Amniotic stem cell (primary cell): ENCODE measurements around the gene SUGP2.
"Not testable (repeated sequence)": the region's sequence is repeated elsewhere in the genome, so short reads cannot be mapped to it uniquely, and the experiment has no call there.

ENCODE experiments used
- DNase-seq: peaks from one replicate; lab custom pipeline; 2025; lab: John Stamatoyannopoulos, UW

Gene SUGP2

DNA sequence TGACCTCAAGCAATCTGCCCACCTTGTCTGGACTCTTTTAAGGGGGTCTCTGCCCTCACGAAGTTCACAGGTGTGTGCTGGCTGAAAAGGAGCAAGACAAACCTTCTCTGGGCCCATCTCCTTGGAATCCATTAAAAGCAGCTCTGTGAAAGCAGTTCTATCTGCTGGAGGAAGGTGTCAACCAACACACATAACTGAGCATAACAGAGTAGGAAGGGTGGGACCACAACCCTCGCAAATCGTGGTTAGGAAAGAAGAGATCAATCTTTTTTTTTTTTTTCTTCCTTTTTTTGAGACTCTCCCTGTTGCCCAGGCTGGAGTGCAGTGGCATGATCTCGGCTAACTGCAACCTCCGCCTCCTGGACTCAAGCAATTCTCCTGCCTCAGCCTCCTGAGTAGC, 1.4 kb downstream of the SUGP2 start:
- DNase-seq: no peak

- no peak for DNase-seq
Observed at GRCh38 chr19:19028526-19028925, 4.8 kb downstream of the SUGP2 start.

GRCh38 chr19:19027228-19027627, 6.1 kb downstream of the SUGP2 start:
- DNase-seq: no peak

GRCh38 chr19:19026299-19026971, 6.9 kb downstream of the SUGP2 start:
- no peak for DNase-seq

DNA sequence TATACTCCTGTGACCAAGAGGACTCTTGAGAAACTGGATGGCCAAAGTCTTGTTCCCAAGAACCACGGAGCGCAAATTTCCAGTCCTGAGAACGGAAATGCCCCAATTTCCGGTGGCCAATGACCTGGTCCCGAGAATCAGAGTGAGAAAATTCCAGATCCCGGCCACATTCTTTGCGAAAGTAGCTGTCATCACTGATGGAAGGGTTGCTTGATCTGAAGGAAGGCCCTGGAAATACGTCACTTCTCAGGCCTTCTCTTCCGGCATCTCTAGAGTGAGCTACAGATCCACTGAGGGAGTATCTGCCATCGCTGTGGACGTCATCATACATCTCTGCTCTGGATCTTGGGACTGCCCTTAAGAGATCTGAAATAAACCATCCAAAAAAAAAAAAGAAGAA, 7.5 kb downstream of the SUGP2 start:
- DNase-seq: no peak

GRCh38 chr19:19023376-19023775, 9.9 kb downstream of the SUGP2 start:
- DNase-seq: not testable (repeated sequence)

- DNase-seq: no peak
Observed at GRCh38 chr19:19022380-19022961, 10.8 kb downstream of the SUGP2 start.

DNA sequence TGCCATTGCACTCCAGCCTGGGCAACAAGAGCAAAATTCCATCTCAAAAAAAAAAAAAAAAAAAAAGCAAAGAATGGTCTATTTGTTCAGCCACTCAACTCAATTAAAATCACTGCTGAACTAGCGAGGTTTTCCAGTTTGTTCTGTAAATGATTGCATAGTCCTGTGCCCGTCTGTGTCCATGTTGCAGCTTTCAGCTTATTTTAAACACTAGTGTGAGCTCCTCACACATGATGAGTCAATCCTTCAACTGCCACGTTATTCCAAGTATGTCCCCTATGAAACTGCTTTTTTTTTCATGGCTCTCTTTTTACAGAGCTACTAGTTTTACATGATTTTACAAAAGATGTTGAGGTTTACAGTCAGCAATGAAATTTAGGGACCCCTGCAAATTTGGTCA, 12.2 kb downstream of the SUGP2 start:
- no peak for DNase-seq

GRCh38 chr19:19010551-19010950, 22.8 kb downstream of the SUGP2 start:
- DNase-seq: no peak

DNA sequence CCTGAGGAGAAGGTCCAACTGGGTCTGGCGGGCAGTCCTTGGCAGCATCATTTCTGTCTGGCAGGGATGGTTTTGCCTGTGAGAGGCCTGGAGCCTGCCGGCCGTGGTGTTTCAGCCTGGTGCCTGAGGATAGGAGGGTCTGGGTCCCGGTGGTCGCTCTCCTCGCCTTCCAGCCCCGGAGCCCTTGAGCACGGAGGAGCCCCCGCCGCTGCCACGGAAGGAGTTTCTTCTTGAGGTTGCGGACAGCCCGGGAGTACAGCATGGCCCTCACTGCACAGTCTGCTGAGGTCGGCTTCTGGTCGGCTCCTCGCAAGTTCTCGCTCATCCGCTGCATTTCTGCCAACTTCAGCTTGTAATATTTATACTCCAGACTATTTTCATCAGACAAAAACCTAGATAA, 23.4 kb downstream of the SUGP2 start:
- no peak for DNase-seq

GRCh38 chr19:19006213-19006612, 27.1 kb downstream of the SUGP2 start:
- DNase-seq: no peak

GRCh38 chr19:19004144-19004543, 29.2 kb downstream of the SUGP2 start:
- DNase-seq: no peak

DNA sequence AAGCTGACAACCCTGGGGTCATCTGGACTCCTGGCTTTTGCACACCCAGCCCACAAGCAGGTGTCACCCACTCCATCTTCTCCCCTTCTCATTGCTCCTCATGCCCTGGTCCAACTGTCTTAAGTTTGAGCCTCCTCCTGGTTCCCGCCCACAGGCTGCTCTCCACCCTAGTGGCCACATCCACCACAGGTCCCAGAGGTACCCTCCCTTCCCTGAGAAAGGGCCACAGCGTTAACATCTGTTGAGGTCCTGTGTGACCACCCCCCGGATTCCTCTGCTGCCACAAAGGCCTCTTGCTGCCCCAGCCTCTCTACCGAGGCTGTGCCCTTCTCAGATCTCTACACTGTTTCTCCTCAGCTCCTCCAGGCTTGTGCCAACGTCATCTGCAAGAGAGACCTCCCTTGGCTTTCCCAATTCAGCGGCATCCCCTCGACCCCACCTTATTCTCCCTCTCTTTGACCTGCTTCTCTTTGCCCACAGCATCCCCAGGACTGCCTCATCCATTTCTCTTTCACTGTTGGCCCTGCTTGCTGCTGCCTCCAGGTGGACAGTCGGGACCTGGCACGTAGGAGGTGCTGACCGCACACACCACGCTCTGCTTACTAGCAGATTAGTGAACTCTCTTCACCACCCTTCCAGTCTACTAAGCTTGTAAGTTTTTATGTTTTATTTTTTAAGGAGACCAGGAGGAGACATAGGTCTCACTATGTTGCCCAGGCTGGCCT, 33.3 kb downstream of the SUGP2 start:
- no peak for DNase-seq

GRCh38 chr19:18999016-18999758, 34.1 kb downstream of the SUGP2 start:
- DNase-seq: no peak

- DNase-seq: no peak
Observed at GRCh38 chr19:18998276-18998675, 35.0 kb downstream of the SUGP2 start.

- DNase-seq: no peak
Observed at GRCh38 chr19:18996796-18997394, 36.4 kb downstream of the SUGP2 start.

GRCh38 chr19:18996351-18996750, 37.0 kb downstream of the SUGP2 start:
- no peak for DNase-seq

- peak; percentile 68 for DNase-seq
Observed at GRCh38 chr19:18995804-18996241, 37.5 kb downstream of the SUGP2 start.

DNA sequence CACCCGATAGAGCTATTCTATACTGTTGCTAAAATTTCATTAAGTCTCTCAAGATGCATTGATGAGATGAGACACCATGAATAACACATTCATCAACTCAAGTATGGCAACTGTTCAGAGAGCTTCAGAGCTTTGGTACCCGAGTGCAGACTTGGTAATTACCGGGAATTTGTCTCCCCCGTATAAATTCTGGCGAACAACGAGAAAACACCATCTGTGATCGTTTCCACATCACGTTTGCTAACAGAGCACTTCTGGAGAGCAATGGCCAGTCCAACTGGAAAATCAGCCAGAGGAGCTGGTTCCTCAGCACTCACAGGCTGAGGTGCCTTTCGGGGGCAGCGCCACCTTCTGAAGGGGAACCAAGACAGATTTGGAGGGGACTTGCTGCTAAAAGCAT, 40.2 kb downstream of the SUGP2 start:
- no peak for DNase-seq

DNA sequence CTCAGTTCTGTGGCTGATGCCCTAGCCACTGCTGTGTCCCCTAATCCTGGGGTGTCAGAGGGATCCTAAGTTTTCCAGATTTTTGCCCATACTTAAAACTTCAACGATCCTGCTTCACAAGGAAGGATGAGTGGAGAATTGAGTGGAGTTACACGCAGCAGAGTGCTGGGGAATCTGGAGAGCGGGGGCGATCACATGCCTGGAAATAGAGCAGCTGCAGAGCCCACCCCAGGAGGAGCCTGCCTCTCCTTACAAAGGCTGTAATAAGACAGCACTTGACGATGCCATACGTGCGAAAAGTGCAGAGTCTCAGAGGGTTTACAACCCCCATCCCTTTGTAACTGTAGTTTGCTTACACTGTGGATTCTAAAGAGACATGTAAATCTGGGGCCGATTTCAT, 40.6 kb downstream of the SUGP2 start:
- DNase-seq: no peak

- DNase-seq: no peak
Observed at GRCh38 chr19:18991468-18991867, 41.8 kb downstream of the SUGP2 start.

DNA sequence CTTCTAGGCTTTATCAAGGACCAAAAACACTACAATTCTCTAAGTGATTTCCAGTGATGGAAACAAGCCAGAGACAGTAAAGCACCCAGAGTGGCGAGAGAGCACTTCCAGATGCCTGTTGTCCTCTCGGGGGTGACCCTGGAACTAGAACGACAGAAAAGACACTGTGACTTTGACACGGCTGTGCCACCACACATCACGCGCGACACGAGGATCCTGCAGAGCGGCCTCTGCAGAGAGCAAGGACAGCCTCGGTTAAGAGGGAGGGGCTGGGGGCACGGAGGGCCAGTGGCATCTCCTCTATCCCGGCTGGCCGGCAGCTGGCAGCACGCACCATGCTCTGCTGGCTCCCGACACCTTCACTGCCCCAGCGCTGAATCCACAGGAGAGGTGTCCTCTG, 42.3 kb downstream of the SUGP2 start:
- DNase-seq: no peak
